ENCODE measurements around the gene HSD17B1.

The HSD17B1 gene

GRCh38 chr17:42521666-42522262, 31.0 kb upstream of the HSD17B1 start:
- no peak overlapping the region for H3K4me3 ChIP-seq (ENCODE audit: control insufficient read depth in 1 of 7, extremely low read depth in 1 of 7, insufficient read depth in 4 of 7, low read depth in 2 of 7, low read length in 6 of 7)
- H3K27me3 ChIP-seq (replicated peaks in 2 of 5; ENCODE audit: control insufficient read depth in 4 of 5, insufficient read depth in 5 of 5, low read length in 4 of 5), result no peaks in the 10 kb centered on the region
- no peaks in the 10 kb centered on the region for H3K9me3 ChIP-seq (ENCODE audit: control extremely low read depth in 1 of 5, control insufficient read depth in 4 of 5, insufficient read depth in 2 of 5, low read depth in 1 of 5, low read length in 4 of 5)
- WGBS (ENCODE audit: insufficient coverage), result 72% methylated on average over 6 of the region's 11 CpGs
- no peak overlapping the region for H3K27ac ChIP-seq (ENCODE audit: insufficient read depth in 1 of 2, low read depth in 1 of 2, low read length in 2 of 2, poor library complexity in 1 of 2, severe bottlenecking in 2 of 2)
- ChIA-PET POLR2A (no interaction called here), CTCF (interaction anchor here (1.0 to 5.8 kb wide), 7 partner anchors 7 to 119 kb away, joined by 3 to 47 read pairs (median 23); no protein-coding TSS in a partner anchor)
- no peak for DNase-seq
- peaks cover 0 to 20% (median 8%) of the 10 kb centered on the region in 4 experiments for H3K36me3 ChIP-seq (ENCODE audit: control insufficient read depth in 4 of 4, insufficient read depth in 4 of 4, low read length in 3 of 4)
- H3K4me1 ChIP-seq (ENCODE audit: control extremely low read depth in 1 of 4, control insufficient read depth in 4 of 4, insufficient read depth in 4 of 4, low read length in 3 of 4), result peaks cover 17 to 63% (median 52%) of the 10 kb centered on the region in 4 experiments

GRCh38 chr17:42522263-42522790, 30.4 kb upstream of the HSD17B1 start:
- H3K4me3 ChIP-seq (ENCODE audit: control insufficient read depth in 1 of 7, extremely low read depth in 1 of 7, insufficient read depth in 4 of 7, low read depth in 2 of 7, low read length in 6 of 7), result no peak overlapping the region
- POLR2A ChIA-PET, result no interaction called here
- no peak for DNase-seq
- no peak overlapping the region for H3K27ac ChIP-seq (ENCODE audit: insufficient read depth in 1 of 2, low read depth in 1 of 2, low read length in 2 of 2, poor library complexity in 1 of 2, severe bottlenecking in 2 of 2)
- WGBS (ENCODE audit: insufficient coverage), result 90% methylated on average over 9 of the region's 9 CpGs
- H3K36me3 ChIP-seq (ENCODE audit: control insufficient read depth in 4 of 4, insufficient read depth in 4 of 4, low read length in 3 of 4), result peaks cover 0 to 20% (median 8%) of the 10 kb centered on the region in 4 experiments
- CTCF ChIA-PET, result interaction anchor here (1.6 kb wide), 1 partner anchor 120 kb away, joined by 6 read pairs; no protein-coding TSS in a partner anchor
- peaks cover 14 to 62% (median 49%) of the 10 kb centered on the region in 4 experiments for H3K4me1 ChIP-seq (ENCODE audit: control extremely low read depth in 1 of 4, control insufficient read depth in 4 of 4, insufficient read depth in 4 of 4, low read length in 3 of 4)
- no peaks in the 10 kb centered on the region for H3K9me3 ChIP-seq (ENCODE audit: control extremely low read depth in 1 of 5, control insufficient read depth in 4 of 5, insufficient read depth in 2 of 5, low read depth in 1 of 5, low read length in 4 of 5)
- no peaks in the 10 kb centered on the region for H3K27me3 ChIP-seq (replicated peaks in 2 of 5; ENCODE audit: control insufficient read depth in 4 of 5, insufficient read depth in 5 of 5, low read length in 4 of 5)

- Histone ChIP-seq H3K27ac (ENCODE audit: insufficient read depth in 1 of 2, low read depth in 1 of 2, low read length in 2 of 2, poor library complexity in 1 of 2, severe bottlenecking in 2 of 2) (no peak overlapping the region), H3K4me3 (ENCODE audit: control insufficient read depth in 1 of 7, extremely low read depth in 1 of 7, insufficient read depth in 4 of 7, low read depth in 2 of 7, low read length in 6 of 7) (no peak overlapping the region), H3K27me3 (replicated peaks in 2 of 5; ENCODE audit: control insufficient read depth in 4 of 5, insufficient read depth in 5 of 5, low read length in 4 of 5) (no peaks in the 10 kb centered on the region), H3K36me3 (ENCODE audit: control insufficient read depth in 4 of 4, insufficient read depth in 4 of 4, low read length in 3 of 4) (peaks cover 0 to 20% (median 8%) of the 10 kb centered on the region in 4 experiments), H3K9me3 (ENCODE audit: control extremely low read depth in 1 of 5, control insufficient read depth in 4 of 5, insufficient read depth in 2 of 5, low read depth in 1 of 5, low read length in 4 of 5) (no peaks in the 10 kb centered on the region), H3K4me1 (ENCODE audit: control extremely low read depth in 1 of 4, control insufficient read depth in 4 of 4, insufficient read depth in 4 of 4, low read length in 3 of 4) (peaks cover 12 to 60% (median 46%) of the 10 kb centered on the region in 4 experiments)
- CTCF ChIA-PET, result interaction anchor here (1.6 kb wide), 1 partner anchor 120 kb away, joined by 6 read pairs; no protein-coding TSS in a partner anchor
- DNase-seq, result no peak
- POLR2A ChIA-PET, result no interaction called here
- 97% methylated on average over 6 of the region's 8 CpGs for WGBS (ENCODE audit: insufficient coverage)
Observed at GRCh38 chr17:42522798-42523278, 29.9 kb upstream of the HSD17B1 start.

- 100% methylated on average over 1 of the region's 2 CpGs for WGBS (ENCODE audit: insufficient coverage)
- no peak for DNase-seq
Observed at GRCh38 chr17:42525221-42525620, 27.5 kb upstream of the HSD17B1 start.

GRCh38 chr17:42526031-42526444, 26.7 kb upstream of the HSD17B1 start:
- Histone ChIP-seq H3K4me3 (ENCODE audit: control insufficient read depth in 1 of 7, extremely low read depth in 1 of 7, insufficient read depth in 4 of 7, low read depth in 2 of 7, low read length in 6 of 7) (no peak overlapping the region), H3K4me1 (ENCODE audit: control extremely low read depth in 1 of 4, control insufficient read depth in 4 of 4, insufficient read depth in 4 of 4, low read length in 3 of 4) (peaks cover 0 to 54% (median 38%) of the 10 kb centered on the region in 4 experiments), H3K36me3 (ENCODE audit: control insufficient read depth in 4 of 4, insufficient read depth in 4 of 4, low read length in 3 of 4) (peaks cover 0 to 19% (median 8%) of the 10 kb centered on the region in 4 experiments), H3K27me3 (replicated peaks in 2 of 5; ENCODE audit: control insufficient read depth in 4 of 5, insufficient read depth in 5 of 5, low read length in 4 of 5) (no peaks in the 10 kb centered on the region), H3K27ac (ENCODE audit: insufficient read depth in 1 of 2, low read depth in 1 of 2, low read length in 2 of 2, poor library complexity in 1 of 2, severe bottlenecking in 2 of 2) (no peak overlapping the region), H3K9me3 (ENCODE audit: control extremely low read depth in 1 of 5, control insufficient read depth in 4 of 5, insufficient read depth in 2 of 5, low read depth in 1 of 5, low read length in 4 of 5) (no peaks in the 10 kb centered on the region)
- no peak for DNase-seq
- WGBS (ENCODE audit: insufficient coverage), result no CpG with 5 or more reads among the region's 6 CpGs
- POLR2A ChIA-PET, result no interaction called here
- CTCF ChIA-PET, result interaction anchor here (3.5 kb wide), 1 partner anchor 205 kb away, joined by 23 read pairs; no protein-coding TSS in a partner anchor

More at GRCh38 chr17:42525221-42525620, 27.5 kb upstream of the HSD17B1 start:
- no peak overlapping the region for H3K4me3 ChIP-seq (ENCODE audit: control insufficient read depth in 1 of 7, extremely low read depth in 1 of 7, insufficient read depth in 4 of 7, low read depth in 2 of 7, low read length in 6 of 7)
- H3K27ac ChIP-seq (ENCODE audit: insufficient read depth in 1 of 2, low read depth in 1 of 2, low read length in 2 of 2, poor library complexity in 1 of 2, severe bottlenecking in 2 of 2), result no peak overlapping the region
- ChIA-PET POLR2A (interaction anchor here (0.8 kb wide), 1 partner anchor 103 kb away, joined by 3 read pairs; the partner anchor contains the start of gene CAVIN1), CTCF (interaction anchor here (1.0 to 3.5 kb wide), 2 partner anchors 118 to 204 kb away, joined by 3 to 23 read pairs; no protein-coding TSS in a partner anchor)
- H3K36me3 ChIP-seq (ENCODE audit: control insufficient read depth in 4 of 4, insufficient read depth in 4 of 4, low read length in 3 of 4), result peaks cover 0 to 20% (median 8%) of the 10 kb centered on the region in 4 experiments
- H3K4me1 ChIP-seq (ENCODE audit: control extremely low read depth in 1 of 4, control insufficient read depth in 4 of 4, insufficient read depth in 4 of 4, low read length in 3 of 4), result peaks cover 0 to 54% (median 38%) of the 10 kb centered on the region in 4 experiments
- H3K9me3 ChIP-seq (ENCODE audit: control extremely low read depth in 1 of 5, control insufficient read depth in 4 of 5, insufficient read depth in 2 of 5, low read depth in 1 of 5, low read length in 4 of 5), result no peaks in the 10 kb centered on the region
- no peaks in the 10 kb centered on the region for H3K27me3 ChIP-seq (replicated peaks in 2 of 5; ENCODE audit: control insufficient read depth in 4 of 5, insufficient read depth in 5 of 5, low read length in 4 of 5)

GRCh38 chr17:42527932-42528331, 24.8 kb upstream of the HSD17B1 start:
- H3K4me3 ChIP-seq (ENCODE audit: control insufficient read depth in 1 of 7, extremely low read depth in 1 of 7, insufficient read depth in 4 of 7, low read depth in 2 of 7, low read length in 6 of 7), result no peak overlapping the region
- CTCF ChIA-PET, result interaction anchor here (0.5 to 4.9 kb wide), 22 partner anchors 8 to 415 kb away, joined by 3 to 47 read pairs (median 3); partner anchors contain the start of gene CAVIN1
- H3K27me3 ChIP-seq (replicated peaks in 2 of 5; ENCODE audit: control insufficient read depth in 4 of 5, insufficient read depth in 5 of 5, low read length in 4 of 5), result no peaks in the 10 kb centered on the region
- H3K9me3 ChIP-seq (ENCODE audit: control extremely low read depth in 1 of 5, control insufficient read depth in 4 of 5, insufficient read depth in 2 of 5, low read depth in 1 of 5, low read length in 4 of 5), result no peaks in the 10 kb centered on the region
- POLR2A ChIA-PET, result interaction anchor here (1.3 kb wide), 1 partner anchor 9 kb away, joined by 5 read pairs; no protein-coding TSS in a partner anchor
- H3K36me3 ChIP-seq (ENCODE audit: control insufficient read depth in 4 of 4, insufficient read depth in 4 of 4, low read length in 3 of 4), result peaks cover 0 to 2% (median 0%) of the 10 kb centered on the region in 4 experiments
- no peak for DNase-seq
- H3K27ac ChIP-seq (ENCODE audit: insufficient read depth in 1 of 2, low read depth in 1 of 2, low read length in 2 of 2, poor library complexity in 1 of 2, severe bottlenecking in 2 of 2), result no peak overlapping the region
- 100% methylated on average over 1 of the region's 6 CpGs for WGBS (ENCODE audit: insufficient coverage)
- peaks cover 2 to 48% (median 41%) of the 10 kb centered on the region in 4 experiments for H3K4me1 ChIP-seq (ENCODE audit: control extremely low read depth in 1 of 4, control insufficient read depth in 4 of 4, insufficient read depth in 4 of 4, low read length in 3 of 4)
